Hepatocyte (in vitro differentiated cells): ENCODE measurements around the gene PCDH9. TPM values are rescaled to one million over a fixed set of nuclear protein-coding genes. Genes with fewer than 3 reads are reported as not detected.

Experiments
- DNase-seq: peaks from one replicate; pipeline ENCODE4 v3.0.0-alpha.2; 2016; ENCODE audit warnings: low spot score
- H2AFZ ChIP-seq: fragments of 200-600 bp; sonication (generic); 2 replicates; pipeline ENCODE4 v1.6.0; 2016; ENCODE audit warnings: antibody characterized with exemption, mild to moderate bottlenecking
- H3K27ac ChIP-seq: fragments of 200-600 bp; sonication (generic); 2 replicates; pipeline ENCODE4 v1.5.1; 2016; ENCODE audit warnings: mild to moderate bottlenecking
- H3K27me3 ChIP-seq: fragments of 200-600 bp; sonication (generic); 2 replicates; pipeline ENCODE4 v1.6.1; 2016
- H3K36me3 ChIP-seq: fragments of 200-600 bp; sonication (generic); replicated peaks from 2 replicates; pipeline ENCODE4 v1.5.1; 2016; ENCODE audit warnings: low read depth; ENCODE audit not compliant: insufficient read depth
- H3K4me1 ChIP-seq: fragments of 200-600 bp; sonication (generic); 2 replicates; pipeline ENCODE4 v1.5.1; 2016; ENCODE audit warnings: mild to moderate bottlenecking, moderate library complexity; ENCODE audit not compliant: insufficient read depth
- H3K4me2 ChIP-seq: fragments of 200-600 bp; sonication (generic); 2 replicates; pipeline ENCODE4 v1.6.0; 2016
- H3K4me3 ChIP-seq: fragments of 200-600 bp; sonication (generic); 2 replicates; pipeline ENCODE4 v1.5.1; 2016; ENCODE audit warnings: mild to moderate bottlenecking
- H3K79me2 ChIP-seq: fragments of 200-600 bp; sonication (generic); 2 replicates; pipeline ENCODE4 v1.6.0; 2017; ENCODE audit warnings: mild to moderate bottlenecking
- H3K9me2 ChIP-seq: fragments of 200-600 bp; sonication (generic); replicated peaks from 2 replicates; pipeline ENCODE4 v1.6.0; 2017; ENCODE audit warnings: mild to moderate bottlenecking; ENCODE audit not compliant: insufficient read depth
- H3K9me3 ChIP-seq: fragments of 200-600 bp; sonication (generic); 2 replicates; pipeline ENCODE4 v1.5.1; 2016; ENCODE audit warnings: low read depth, mild to moderate bottlenecking
- H4K20me1 ChIP-seq: fragments of 200-600 bp; sonication (generic); 2 replicates; pipeline ENCODE4 v1.6.0; 2016; ENCODE audit warnings: mild to moderate bottlenecking; ENCODE audit not compliant: insufficient read depth, poor library complexity, severe bottlenecking
- EZH2 ChIP-seq: fragments of 200-600 bp; sonication (generic); IDR thresholded peaks from 2 replicates; pipeline ENCODE4 v1.6.1; 2016; ENCODE audit warnings: antibody characterized with exemption, mild to moderate bottlenecking, borderline replicate concordance
- EZH2phosphoT487 ChIP-seq: fragments of 200-600 bp; sonication (generic); IDR thresholded peaks from one replicate; pipeline ENCODE4 v1.6.1; 2018; ENCODE audit warnings: antibody characterized with exemption, mild to moderate bottlenecking, low read depth, moderate library complexity; ENCODE audit not compliant: unreplicated experiment, severe bottlenecking
- WGBS: methylation state at CpG from one replicate; pipeline ENCODE4 v1.1.6; 2016; ENCODE audit warnings: low lambda C conversion rate; ENCODE audit errors: missing lambda C conversion rate; 5-methylcytosine and 5-hydroxymethylcytosine counted together
- polyA plus RNA-seq: library from polyadenylated mRNA; unstranded; fragments of >200 nt; fragmentation: Nextera tagmentation; extraction: Ambion mirVana; gene quantifications from 2 replicates; pipeline ENCODE4 v1.2.1, GENCODE V29; 2016
- total RNA-seq: library from RNA; depleted of rRNA; stranded (reverse); fragments of >200 nt; gene quantifications from 2 replicates; pipeline ENCODE4 v1.2.3, GENCODE V29; 2014
- TF ChIP-seq, protein P1 (sequence below): fragments of 200-600 bp; sonication (generic); IDR thresholded peaks from 2 replicates; pipeline ENCODE4 v1.5.1; 2016; ENCODE audit warnings: antibody characterized with exemption, mild to moderate bottlenecking; ENCODE audit not compliant: poor library complexity

Gene PCDH9
- total and polyA plus RNA-seq, 2 experiments from 2014 or later, result 6.9 to 15.0 TPM

DNA sequence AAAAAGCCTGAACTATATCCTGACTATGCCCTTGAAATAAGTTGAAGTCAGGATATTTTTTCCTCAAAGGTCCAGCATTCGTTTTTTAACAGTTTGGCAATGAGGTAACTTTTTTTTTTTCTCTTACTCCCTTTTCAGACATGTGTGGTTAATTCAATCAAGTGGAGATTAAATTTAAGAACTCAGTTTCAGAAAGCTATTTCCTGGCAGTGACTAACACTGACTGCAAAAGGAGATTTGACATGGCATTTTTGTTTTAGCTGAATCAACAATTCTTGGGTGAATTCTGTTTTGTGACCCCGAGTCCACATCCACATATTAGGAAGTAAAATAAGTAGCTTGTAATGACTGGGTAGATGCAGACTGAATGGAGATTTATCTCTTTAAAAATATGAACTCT lies 716.4 kb downstream of the PCDH9 start:
- Histone ChIP-seq H2AFZ (no peak overlapping the region), H3K27ac (no peak overlapping the region), H3K27me3 (no peaks in the 10 kb centered on the region), H3K4me3 (no peak overlapping the region), H3K79me2 (no peaks in the 10 kb centered on the region), H3K4me1 (no peaks in the 10 kb centered on the region), H4K20me1 (no peaks in the 10 kb centered on the region), H3K4me2 (no peak overlapping the region), H3K9me3 (no peaks in the 10 kb centered on the region), H3K9me2 (no peaks in the 10 kb centered on the region), H3K36me3 (no peaks in the 10 kb centered on the region)
- TF ChIP-seq, protein P1, sequence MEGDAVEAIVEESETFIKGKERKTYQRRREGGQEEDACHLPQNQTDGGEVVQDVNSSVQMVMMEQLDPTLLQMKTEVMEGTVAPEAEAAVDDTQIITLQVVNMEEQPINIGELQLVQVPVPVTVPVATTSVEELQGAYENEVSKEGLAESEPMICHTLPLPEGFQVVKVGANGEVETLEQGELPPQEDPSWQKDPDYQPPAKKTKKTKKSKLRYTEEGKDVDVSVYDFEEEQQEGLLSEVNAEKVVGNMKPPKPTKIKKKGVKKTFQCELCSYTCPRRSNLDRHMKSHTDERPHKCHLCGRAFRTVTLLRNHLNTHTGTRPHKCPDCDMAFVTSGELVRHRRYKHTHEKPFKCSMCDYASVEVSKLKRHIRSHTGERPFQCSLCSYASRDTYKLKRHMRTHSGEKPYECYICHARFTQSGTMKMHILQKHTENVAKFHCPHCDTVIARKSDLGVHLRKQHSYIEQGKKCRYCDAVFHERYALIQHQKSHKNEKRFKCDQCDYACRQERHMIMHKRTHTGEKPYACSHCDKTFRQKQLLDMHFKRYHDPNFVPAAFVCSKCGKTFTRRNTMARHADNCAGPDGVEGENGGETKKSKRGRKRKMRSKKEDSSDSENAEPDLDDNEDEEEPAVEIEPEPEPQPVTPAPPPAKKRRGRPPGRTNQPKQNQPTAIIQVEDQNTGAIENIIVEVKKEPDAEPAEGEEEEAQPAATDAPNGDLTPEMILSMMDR, result no peak
- DNase-seq, result no peak
- WGBS, result 70% methylated on average over 2 of the region's 2 CpGs

GRCh38 chr13:66509175-66509574 lies 721.0 kb downstream of the PCDH9 start:
- Histone ChIP-seq H3K4me2 (no peak overlapping the region), H3K4me1 (no peaks in the 10 kb centered on the region), H3K27ac (no peak overlapping the region), H4K20me1 (no peaks in the 10 kb centered on the region), H3K79me2 (no peaks in the 10 kb centered on the region), H3K9me2 (no peaks in the 10 kb centered on the region), H3K36me3 (no peaks in the 10 kb centered on the region), H3K27me3 (no peaks in the 10 kb centered on the region), H3K9me3 (no peaks in the 10 kb centered on the region), H3K4me3 (no peak overlapping the region), H2AFZ (no peak overlapping the region)
- DNase-seq, result no peak
- 81% methylated on average over 1 of the region's 1 CpG for WGBS
- TF ChIP-seq EZH2phosphoT487, result no peak
- no peak for TF ChIP-seq EZH2
- TF ChIP-seq, protein P1, result no peak

GRCh38 chr13:66508153-66508909 lies 721.8 kb downstream of the PCDH9 start:
- no peaks in the 10 kb centered on the region for H3K79me2 ChIP-seq
- H3K9me3 ChIP-seq, result no peaks in the 10 kb centered on the region
- H3K4me3 ChIP-seq, result no peak overlapping the region
- no peak overlapping the region for H3K27ac ChIP-seq
- 87% methylated on average over 4 of the region's 4 CpGs for WGBS
- H3K9me2 ChIP-seq, result no peaks in the 10 kb centered on the region
- no peaks in the 10 kb centered on the region for H3K4me1 ChIP-seq
- H3K4me2 ChIP-seq, result no peak overlapping the region
- DNase-seq, result no peak
- no peaks in the 10 kb centered on the region for H3K27me3 ChIP-seq
- no peak overlapping the region for H2AFZ ChIP-seq
- no peaks in the 10 kb centered on the region for H4K20me1 ChIP-seq
- TF ChIP-seq EZH2 (no peak), EZH2phosphoT487 (no peak)
- TF ChIP-seq, protein P1, result no peak
- H3K36me3 ChIP-seq, result no peaks in the 10 kb centered on the region
